Keratinocyte (primary cell): ENCODE measurements around the gene DMPK.

Experiments used
- EZH2 ChIP-seq: IDR thresholded peaks from one replicate; pipeline ENCODE4 v1.6.1; 2012; ENCODE audit warnings: inconsistent platforms, mild to moderate bottlenecking, low read length, moderate library complexity
- TF ChIP-seq, protein P1 (sequence below), 3 experiments: IDR thresholded peaks in 1 of 3; conservative IDR thresholded peaks in 1 of 3; optimal IDR thresholded peaks in 1 of 3; 2 replicates in 2 of 3; 3 replicates in 1 of 3; pipeline versions ENCODE3 to v1.5.1; 2011; ENCODE audit warnings: low read length in 3 of 3, mild to moderate bottlenecking in 3 of 3, moderate library complexity in 2 of 3, control low read depth in 1 of 3, inconsistent platforms in 1 of 3; ENCODE audit not compliant: insufficient read depth in 2 of 3; ENCODE audit errors: extremely low read depth in 1 of 3

GRCh38 chr19:45752639-45753038, 29.7 kb downstream of the DMPK start:
- TF ChIP-seq, protein P1, sequence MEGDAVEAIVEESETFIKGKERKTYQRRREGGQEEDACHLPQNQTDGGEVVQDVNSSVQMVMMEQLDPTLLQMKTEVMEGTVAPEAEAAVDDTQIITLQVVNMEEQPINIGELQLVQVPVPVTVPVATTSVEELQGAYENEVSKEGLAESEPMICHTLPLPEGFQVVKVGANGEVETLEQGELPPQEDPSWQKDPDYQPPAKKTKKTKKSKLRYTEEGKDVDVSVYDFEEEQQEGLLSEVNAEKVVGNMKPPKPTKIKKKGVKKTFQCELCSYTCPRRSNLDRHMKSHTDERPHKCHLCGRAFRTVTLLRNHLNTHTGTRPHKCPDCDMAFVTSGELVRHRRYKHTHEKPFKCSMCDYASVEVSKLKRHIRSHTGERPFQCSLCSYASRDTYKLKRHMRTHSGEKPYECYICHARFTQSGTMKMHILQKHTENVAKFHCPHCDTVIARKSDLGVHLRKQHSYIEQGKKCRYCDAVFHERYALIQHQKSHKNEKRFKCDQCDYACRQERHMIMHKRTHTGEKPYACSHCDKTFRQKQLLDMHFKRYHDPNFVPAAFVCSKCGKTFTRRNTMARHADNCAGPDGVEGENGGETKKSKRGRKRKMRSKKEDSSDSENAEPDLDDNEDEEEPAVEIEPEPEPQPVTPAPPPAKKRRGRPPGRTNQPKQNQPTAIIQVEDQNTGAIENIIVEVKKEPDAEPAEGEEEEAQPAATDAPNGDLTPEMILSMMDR (optimal IDR thresholded peaks at IDR 0.05 in 1 of 3, IDR thresholded peaks at IDR 0.05 in 1 of 3, conservative IDR thresholded peaks at IDR 0.05 in 1 of 3; ENCODE audit: extremely low read depth in 1 of 3, insufficient read depth in 2 of 3, low read length in 3 of 3) = no peak
- TF ChIP-seq EZH2 = no peak
